HG02973 (cell line): Measurements from ENCODE around the gene TCF12.
"Not testable (repeated sequence)": the region's sequence is repeated elsewhere in the genome, so short reads cannot be mapped to it uniquely, and the experiment has no call there.

ENCODE experiments used
- ATAC-seq: cut with Tn5 transposase; IDR thresholded peaks from one replicate; pipeline ENCODE4 v1.9.1; 2021; ENCODE audit warnings: moderate library complexity; ENCODE audit not compliant: unreplicated experiment

TCF12 gene

DNA sequence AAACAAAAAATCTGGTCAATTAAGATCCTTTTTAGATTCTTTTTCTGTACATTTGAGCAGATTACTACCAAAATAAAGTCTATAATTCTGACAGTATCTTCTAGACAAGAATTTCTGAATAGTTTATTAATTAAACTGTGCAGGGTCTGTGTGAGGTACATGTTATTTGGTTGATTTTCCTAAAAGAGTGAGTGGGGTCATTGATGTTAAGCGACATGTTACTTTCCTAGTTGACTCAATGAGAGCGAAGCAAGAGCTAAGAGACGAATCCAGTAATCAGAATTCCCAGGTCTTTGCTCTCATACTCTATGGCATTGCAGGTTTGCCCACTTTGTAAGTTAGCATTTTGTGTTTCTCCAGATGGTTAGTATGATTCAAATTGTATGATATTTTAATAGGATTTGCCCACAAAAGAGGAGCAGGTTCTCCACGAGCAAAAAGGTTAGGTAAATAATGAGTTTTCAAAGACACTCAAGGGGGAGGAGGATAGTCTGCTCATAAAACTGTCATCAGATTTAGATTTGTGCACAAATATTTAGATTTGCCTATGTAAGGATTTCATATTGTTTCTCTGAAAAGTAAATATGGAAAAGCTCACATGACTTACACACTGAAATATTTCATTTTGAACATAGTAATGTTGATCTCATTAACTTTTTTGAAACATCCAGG lies 240.7 kb downstream of the TCF12 start:
- no peak for ATAC-seq

DNA sequence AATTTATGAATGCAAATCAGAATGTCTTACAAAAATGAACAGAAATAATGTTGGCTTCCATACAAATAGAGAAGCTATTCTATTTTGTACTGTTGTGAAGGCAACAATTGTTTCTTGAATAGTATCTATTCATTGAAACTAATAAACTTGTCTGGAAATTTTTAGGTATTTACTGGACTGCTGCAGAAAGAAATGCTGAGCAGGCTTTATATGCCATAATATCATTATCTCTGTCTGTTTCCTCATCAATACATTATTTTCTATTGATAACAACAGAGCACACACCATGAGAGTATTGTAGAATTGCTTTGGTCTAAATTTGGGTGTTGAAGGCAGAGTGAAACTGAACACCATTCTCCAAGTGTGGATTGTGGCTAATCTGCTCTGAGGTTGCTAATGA lies 241.3 kb downstream of the TCF12 start:
- ATAC-seq: no peak

DNA sequence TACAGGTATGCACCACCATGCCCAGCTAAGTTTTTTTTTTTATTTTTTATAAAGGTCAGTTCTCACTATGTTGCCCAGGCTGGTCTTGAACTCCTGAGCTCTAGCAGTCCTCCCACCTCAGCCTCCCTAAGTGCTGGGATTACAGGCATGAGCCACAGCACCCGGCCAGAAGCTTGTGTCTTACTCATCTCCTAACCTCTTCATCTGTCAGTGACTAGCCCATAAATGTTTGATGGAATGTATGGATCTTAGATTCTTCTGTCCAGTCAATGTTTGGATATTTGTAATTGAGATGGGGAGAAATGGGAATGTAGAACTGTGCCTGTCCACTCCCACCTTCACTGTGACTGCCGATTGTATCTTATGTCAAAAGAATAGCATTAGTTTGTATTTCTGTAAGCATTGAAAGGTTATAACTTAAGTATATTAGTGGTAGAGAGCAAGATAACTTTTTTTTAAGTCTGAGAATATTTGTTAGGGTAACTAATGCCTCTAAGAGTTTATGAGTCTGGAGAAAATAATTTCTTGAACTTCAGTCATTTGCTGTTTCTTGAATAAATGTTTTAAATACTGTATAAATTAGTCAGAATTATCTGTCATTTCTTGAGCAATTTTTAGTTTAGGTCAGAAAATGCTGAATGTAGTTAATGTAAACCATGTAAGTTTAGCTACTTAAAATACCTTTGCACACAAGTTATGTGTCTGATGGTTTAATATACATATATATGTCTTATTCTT lies 242.5 kb downstream of the TCF12 start:
- ATAC-seq: no peak

DNA sequence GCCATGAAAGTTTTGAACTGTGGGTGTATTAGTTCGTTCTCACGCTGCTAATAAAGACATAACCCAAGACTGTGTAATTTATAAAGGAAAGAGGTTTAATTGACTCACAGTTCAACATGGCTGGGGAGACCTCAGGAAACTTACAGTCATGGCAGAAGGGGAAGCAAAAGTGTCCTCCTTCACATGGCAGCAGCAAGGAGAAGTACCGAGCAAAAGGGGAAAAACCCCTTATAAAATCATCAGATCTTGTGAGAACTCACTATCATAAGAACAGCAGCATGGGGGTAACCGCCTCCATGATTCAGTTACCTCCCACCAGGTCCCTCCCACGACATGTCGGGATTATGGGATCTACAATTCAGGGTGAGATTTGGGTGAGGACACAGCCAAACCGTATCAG lies 245.8 kb downstream of the TCF12 start:
- not testable (repeated sequence) for ATAC-seq

DNA sequence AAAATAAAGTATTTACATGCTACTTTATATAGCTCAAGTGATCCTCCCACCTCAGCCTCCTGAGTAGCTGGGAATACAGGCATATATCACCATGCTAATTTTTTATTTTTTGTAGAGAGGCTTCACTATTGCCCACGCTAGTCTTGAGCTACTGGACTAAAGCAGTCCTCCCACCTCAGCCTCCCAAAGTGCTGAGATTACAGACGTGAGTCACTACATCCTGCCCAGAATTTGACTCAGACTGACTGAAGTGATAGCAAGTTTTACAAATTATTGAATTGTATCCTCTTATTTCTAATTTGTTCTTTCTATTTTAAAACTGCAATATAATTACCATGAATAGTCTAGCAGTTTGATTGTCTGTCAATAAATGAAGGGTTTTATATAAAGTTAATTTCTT lies 247.5 kb downstream of the TCF12 start:
- no peak for ATAC-seq

DNA sequence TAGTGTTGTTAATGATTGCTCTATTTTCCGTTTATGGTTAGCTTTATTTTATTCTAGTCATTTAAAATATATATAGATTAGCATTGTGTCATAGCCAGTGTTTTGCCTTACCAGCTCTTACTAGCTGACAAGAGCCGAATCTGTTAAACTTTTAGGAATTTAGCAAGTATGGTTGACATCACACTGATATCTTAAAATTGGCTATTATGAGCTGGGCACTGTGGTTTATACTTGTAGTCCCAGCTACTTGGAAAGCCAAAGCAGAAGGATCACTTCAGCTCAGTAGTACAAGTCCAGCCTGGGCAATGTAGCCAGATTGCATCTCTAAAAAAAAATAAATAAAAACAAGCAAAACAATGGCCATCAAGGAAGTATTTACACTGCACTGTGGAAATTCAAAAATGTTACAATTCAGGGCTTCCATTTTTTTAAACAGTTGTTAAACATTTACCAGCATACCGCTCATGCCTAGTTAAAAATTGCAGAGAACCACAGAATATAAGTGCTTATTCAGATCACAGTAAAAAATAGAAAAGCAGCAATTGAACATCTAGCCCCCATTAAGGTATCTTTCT lies 249.5 kb downstream of the TCF12 start:
- ATAC-seq: no peak

DNA sequence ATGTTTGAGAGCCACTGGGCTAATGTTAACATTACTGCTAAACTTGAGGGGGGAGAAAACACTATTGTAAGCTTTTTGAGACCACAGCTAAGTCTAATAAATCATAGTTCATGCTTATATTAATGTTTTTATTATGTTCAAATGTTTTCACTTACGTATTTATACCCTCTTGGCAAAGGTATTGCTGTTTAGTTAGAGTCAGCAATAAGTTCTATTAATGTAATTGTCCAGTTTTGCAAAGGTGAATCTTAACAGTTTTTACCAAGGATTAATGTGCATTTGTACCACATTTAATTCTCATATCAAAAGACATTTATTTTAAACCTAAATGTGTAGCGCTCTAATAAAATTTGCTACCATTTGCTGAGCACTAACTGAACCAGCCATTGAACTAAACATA lies 251.2 kb downstream of the TCF12 start:
- no peak for ATAC-seq

DNA sequence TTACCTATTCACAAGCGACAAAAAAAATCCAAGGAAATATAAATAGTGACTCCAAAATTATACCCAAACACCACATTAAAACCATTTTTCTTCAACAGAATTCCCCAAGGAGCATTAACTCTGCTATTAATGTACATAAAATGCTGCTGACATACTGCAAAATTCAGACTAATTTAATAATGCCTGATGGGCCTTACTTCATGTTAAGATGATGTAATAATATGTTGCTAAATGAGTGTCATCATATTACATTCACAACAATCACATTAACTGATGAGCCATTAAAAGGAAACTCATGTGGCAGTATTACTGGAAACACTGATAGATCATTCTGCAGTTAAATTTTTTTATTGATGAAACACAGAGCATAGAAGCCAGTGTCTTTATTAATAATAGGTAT lies 253.0 kb downstream of the TCF12 start:
- ATAC-seq: no peak

DNA sequence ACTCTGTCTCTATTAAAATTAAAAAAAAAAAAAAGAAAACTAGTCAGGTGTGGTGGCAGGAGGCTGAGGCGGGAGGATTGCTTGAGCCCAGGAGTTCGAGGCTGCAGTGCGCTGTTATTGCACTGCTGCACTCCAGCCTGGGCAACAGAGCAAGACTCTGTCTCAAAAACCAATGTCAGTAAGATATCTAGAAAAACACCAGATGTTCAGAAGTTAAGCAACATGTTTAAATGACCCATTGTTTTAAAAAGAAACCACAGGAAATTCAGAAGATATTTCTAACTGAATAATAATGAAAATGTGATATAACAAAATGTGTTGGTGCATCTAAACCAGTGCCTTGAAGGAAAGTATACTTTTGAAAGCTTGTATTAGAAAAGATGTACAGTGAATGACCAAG lies 254.5 kb downstream of the TCF12 start:
- ATAC-seq: no peak

DNA sequence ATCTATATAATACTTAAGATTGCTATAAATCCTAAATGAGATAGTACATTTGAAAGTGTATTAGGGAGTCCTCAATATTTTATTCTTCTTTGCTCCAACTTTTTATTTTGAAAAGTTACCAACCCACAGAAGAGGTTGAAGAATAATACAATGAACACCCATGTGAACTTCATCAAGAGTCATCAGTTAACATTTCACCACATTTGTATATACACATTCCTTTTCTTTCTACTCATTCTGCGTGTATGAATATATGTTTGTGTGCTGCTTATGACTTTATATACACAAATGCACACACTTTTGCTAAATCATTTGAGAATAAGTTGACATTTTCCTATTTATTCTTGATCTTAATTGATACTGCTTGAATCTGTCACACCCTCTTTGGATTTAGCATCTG lies 264.6 kb downstream of the TCF12 start:
- ATAC-seq: no peak

DNA sequence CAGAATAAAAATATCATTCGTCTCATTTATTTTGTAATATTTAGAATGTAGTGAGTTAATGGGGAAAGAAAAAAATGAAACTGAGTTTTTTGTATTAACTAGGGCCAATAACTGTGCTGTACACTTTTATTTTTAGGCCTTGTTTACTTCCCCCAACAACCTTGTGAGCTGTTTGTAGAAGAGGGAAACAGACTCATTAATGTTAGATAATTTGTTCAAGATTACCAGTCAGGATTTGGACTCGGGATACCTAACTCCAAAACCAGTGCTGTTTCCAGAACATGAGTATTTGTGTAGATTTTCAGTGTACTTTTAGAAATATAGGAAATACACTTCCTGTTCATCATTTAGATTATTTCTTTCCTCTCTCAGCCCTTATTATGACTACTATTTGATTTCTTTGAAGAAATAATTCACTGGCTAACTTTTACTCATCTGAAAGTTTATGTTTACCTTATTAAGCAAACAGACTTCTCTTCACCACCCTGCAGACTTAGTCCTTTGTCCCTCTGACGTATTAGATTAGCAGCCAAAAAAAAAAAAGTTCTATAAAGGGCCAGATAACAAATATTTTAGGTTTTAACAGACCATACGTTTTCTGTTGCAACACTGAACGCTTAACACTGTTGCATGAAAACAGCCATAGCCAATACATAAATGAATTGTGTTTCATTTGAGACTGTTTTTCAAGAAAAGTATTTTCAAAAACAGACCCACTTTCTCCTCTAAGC lies 265.3 kb downstream of the TCF12 start:
- ATAC-seq: no peak

DNA sequence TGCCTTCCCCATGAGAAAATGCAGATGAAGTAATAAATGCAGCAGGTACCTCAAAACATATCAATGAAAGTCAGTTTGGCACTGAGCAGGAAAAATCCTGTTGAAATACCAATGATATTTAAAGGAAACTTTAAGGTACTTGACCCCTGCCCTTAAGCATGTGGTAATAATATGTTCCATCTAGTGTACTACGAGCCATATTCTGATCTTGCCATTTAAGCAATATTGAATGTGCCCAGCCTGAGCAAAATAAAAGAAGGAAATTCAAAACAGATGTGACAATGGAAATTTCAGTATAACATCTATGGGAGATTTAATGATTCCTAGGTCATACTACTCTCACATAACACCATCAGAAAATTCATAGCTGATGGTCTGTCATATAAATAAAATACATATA lies 266.1 kb downstream of the TCF12 start:
- ATAC-seq: no peak

DNA sequence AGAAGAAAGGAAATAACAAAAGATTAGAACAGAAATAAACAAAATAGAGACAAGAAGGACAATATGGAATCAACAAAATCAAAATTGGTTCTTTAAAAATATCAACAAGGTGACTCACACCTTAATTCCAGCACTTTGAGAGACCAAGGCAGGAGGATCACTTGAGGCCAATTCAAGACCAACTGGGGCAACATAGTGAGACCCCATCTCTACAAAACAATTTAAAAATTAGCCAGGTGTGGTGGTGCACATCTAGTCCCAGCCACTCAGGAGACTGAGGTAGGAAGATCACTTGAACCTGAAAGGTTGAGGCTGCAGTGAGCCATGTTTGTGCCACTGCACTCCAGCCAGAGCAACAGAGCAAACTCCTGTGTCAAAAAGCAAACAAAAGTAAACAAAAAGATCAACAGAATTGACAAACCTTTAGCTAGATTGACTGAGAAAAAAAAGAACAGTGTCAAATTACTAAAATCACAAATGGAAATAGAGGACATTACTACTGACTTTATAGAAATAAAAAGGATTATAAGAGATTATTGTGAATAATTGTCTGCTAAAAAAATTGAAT lies 267.1 kb downstream of the TCF12 start:
- ATAC-seq: no peak

DNA sequence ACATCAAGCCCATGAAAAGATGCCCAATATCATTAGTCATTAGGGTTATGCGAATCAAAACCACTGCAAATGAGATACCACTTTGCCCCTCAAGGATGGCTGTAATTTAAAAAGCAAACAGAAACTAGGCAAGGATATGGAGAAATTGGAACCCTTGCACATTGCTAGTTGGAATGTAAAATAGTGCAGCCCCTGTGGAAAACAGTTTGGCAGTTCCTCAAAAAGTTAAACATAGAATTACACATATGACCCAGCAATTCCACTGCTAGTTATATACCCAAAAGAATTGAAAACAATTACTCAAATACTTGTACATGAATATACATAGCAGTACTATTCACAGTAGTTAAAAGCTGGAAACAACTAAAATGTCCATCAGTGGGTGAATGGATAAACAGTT lies 271.0 kb downstream of the TCF12 start:
- ATAC-seq: no peak

DNA sequence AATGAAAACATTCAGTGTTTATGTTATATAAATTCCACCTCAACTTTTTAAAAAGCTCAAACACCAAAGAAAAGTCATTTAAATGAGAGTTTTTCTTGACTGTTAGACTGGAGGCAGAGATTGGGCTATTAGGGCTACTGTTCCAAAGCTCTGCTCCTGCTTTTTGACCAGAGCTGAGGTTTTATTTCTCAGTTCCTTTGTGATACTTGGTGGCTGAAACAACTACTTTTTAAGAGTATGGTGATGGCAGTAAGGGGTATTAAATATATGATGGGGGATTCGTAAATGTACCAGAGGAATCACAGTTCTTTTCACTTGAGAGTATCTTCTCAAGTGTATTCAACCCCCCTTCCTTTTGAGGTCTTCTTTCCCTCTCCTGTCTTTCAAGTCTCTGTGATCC lies 271.8 kb downstream of the TCF12 start:
- ATAC-seq: no peak

DNA sequence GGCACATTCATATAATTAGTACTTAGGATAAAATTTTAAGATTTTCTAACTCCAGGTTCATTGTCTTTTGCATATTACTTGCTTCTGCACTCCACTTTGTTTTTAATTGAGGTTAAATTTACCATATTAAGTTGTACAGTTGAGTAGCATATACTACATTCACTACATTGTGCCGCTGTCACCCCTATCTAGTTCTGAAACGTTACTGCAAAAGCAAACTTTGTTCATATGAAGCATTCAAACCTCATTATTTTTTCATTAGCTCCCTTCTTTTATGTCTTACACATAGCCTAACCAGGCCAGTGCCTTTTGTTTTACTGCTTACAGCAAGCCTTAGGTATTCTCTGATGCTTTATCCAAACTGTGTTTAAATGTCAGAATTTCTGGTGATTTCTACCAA lies 274.7 kb downstream of the TCF12 start:
- no peak for ATAC-seq

DNA sequence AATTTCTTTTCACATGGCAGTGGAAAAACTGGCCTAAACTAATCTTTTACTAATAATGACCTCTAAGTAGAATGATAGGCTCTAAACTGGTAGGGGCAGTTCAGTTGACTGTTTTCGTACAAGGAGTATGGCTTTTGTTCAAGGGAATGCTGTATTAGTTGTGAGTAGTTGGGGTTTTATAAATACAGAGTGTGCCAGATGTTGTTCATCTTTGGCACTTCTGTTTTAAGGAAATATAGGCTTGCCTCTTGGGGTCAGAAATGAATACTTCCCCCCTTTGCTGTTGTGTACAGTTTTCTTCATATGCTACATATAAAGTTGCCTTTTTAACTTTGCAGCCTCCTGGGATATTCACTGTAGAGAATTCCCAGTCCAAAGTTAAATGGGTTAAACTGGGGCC lies 276.9 kb downstream of the TCF12 start:
- no peak for ATAC-seq

DNA sequence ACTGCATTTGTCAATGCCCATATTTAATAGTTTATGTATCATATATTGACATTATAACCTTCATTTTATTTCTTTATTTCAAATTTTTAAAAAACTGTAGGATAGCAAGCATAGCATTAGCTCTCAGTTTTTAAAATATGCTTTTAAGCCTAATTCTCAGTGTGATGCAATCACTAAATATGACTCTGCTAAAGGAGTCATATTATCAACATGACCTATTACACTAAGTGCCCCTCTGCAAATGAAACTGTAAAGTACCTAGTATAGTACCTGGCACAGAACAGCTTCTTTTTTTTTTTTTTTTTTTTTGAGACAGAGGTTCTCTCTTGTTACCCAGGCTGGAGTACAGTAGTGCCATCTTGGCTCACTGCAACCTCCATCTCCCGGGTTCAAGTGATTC lies 278.4 kb downstream of the TCF12 start:
- no peak for ATAC-seq

DNA sequence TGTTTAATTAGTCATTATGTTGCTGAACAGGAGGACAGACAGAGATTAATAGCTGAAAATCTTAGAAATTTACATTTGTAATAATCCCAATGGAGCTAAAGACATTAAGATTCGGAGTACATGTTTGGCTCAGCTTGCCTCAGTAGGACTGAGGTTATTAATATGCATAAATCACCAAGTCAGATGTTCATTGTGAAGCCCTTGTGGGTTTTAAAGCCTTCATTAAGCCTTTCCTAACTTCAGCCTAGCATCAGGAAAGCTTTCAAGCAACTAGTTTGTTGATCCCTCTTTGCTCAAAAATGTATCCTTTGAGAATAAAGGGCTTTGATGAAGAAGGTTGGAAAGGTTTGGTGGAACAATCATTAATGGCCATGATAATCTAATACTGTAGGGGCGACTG lies 279.7 kb downstream of the TCF12 start:
- ATAC-seq: no peak

DNA sequence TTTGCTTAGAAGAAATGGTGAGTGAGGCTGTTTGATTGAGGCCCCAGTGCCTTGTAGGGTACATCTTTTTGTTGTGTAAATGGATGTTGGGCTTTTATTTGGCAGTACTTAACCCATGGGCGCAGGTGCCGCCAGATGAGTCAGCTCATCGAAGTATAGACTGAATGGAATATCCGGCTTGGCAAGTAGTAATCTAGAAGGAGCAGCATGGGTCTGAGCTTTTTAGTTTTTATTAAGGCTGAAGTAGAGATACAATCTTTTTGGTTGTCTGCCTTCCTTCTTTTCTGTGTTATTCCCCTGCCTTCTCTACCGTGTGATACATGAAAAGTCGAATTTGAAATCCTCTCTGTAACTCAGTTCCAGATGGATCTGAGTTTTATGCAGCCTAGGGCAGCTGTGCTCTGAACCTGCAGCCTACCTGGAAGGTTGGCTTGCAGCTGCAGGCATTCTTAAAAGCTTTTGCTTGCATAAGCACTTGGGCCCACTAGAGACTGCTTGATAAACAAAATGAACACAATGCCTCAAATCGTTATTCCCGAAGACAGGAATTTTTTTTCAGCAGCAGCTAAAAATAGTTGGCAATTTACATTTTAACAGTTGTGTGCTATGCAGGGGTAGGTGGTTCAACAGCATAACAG lies 280.3 kb downstream of the TCF12 start:
- ATAC-seq: no peak

DNA sequence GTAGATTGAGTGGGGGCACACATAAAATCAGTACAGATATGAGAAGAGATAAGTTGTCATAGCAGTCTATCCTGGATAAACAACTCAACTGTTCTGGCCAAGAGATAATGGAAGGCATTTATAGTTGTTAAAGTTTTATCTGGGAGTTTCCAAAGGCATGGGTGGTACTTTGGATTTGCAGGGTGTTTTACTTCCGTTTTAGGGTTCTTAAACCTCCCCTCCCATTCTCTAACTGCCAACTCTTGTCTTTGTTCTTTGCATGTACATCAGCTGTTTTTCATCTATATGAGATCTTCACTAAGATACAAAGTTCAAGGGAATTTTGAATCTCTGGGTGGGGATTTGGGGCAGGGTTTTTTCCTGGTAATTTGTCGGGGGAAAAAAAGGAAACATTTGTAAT lies 283.1 kb downstream of the TCF12 start:
- ATAC-seq: no peak
